Measurements from ENCODE around the gene IL31RA. TPM values are rescaled to one million over a fixed set of nuclear protein-coding genes. Genes with fewer than 3 reads are reported as not detected.

IL31RA gene
- polyA plus RNA-seq, 1 experiment = 1.9 TPM

DNA sequence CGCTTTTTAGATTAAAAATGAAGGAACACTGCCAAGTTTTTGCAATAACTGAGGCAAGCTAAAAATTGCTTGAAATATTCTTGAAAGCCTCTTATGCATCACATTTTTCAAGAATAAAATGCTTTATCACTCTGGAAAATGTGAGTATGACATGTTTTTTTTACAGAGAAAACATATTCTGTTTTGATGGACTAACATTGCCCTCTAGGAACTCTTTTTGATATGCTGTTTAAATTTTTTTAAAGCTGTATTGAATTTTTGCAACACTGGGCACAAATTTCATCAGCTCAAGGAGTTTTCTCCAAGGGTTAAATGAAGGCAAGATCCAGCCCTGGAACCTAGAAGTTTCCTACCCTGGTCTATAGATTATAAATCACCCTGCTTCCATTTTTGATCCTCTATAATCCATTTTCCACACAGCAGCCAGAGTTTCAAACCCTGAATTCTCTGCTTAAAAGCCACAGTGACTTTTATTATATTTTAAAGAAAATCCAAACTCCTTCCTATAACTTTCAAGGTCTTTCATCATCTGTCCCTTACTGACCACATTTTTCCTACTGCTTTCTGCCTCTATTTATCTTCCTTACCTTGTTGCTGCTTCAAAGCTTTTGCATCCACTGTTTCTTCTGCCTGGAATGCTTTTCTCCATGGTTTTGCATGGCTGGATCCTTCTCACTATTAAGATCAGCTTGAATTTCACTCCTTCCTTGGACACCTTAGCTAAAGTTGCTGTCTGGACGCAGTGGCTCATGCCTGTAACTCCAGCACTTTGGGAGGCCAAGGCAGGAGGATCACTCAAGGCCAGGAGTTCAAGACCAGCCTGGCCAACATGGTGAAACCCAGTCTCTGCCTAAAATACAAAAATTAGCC lies 60.9 kb downstream of the IL31RA start:
- Histone ChIP-seq H3K9me3 (ENCODE audit: control insufficient read depth, insufficient read depth, low read length) (no peaks in the 10 kb centered on the region), H3K27me3 (ENCODE audit: control insufficient read depth, insufficient read depth, low read length) (no peaks in the 10 kb centered on the region), H3K27ac (ENCODE audit: low read depth, low read length) (no peak overlapping the region), H3K4me3 (ENCODE audit: low read depth, low read length) (no peak overlapping the region)
- ChIA-PET POLR2A (interaction anchor here (0.7 kb wide), 1 partner anchor 96 kb away, joined by 5 read pairs; no protein-coding TSS in a partner anchor), CTCF (interaction anchor here (0.6 to 1.1 kb wide), 2 partner anchors 15 to 62 kb away, joined by 3 read pairs; no protein-coding TSS in a partner anchor)
- no peak for DNase-seq (ENCODE audit: low read depth, low spot score)
- TF ChIP-seq, protein P1, sequence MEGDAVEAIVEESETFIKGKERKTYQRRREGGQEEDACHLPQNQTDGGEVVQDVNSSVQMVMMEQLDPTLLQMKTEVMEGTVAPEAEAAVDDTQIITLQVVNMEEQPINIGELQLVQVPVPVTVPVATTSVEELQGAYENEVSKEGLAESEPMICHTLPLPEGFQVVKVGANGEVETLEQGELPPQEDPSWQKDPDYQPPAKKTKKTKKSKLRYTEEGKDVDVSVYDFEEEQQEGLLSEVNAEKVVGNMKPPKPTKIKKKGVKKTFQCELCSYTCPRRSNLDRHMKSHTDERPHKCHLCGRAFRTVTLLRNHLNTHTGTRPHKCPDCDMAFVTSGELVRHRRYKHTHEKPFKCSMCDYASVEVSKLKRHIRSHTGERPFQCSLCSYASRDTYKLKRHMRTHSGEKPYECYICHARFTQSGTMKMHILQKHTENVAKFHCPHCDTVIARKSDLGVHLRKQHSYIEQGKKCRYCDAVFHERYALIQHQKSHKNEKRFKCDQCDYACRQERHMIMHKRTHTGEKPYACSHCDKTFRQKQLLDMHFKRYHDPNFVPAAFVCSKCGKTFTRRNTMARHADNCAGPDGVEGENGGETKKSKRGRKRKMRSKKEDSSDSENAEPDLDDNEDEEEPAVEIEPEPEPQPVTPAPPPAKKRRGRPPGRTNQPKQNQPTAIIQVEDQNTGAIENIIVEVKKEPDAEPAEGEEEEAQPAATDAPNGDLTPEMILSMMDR (IDR thresholded peaks at IDR 0.05; ENCODE audit: low read depth, low read length) = no peak

GRCh38 chr5:55913466-55914413 lies 62.6 kb downstream of the IL31RA start:
- Histone ChIP-seq H3K9me3 (ENCODE audit: control insufficient read depth, insufficient read depth, low read length) (no peaks in the 10 kb centered on the region), H3K27ac (ENCODE audit: low read depth, low read length) (no peak overlapping the region), H3K27me3 (ENCODE audit: control insufficient read depth, insufficient read depth, low read length) (no peaks in the 10 kb centered on the region), H3K4me3 (ENCODE audit: low read depth, low read length) (no peak overlapping the region)
- POLR2A ChIA-PET = no interaction called here
- DNase-seq (ENCODE audit: low read depth, low spot score) = no peak
- TF ChIP-seq, protein P1 (IDR thresholded peaks at IDR 0.05; ENCODE audit: low read depth, low read length) = no peak
- CTCF ChIA-PET = no interaction called here

DNA sequence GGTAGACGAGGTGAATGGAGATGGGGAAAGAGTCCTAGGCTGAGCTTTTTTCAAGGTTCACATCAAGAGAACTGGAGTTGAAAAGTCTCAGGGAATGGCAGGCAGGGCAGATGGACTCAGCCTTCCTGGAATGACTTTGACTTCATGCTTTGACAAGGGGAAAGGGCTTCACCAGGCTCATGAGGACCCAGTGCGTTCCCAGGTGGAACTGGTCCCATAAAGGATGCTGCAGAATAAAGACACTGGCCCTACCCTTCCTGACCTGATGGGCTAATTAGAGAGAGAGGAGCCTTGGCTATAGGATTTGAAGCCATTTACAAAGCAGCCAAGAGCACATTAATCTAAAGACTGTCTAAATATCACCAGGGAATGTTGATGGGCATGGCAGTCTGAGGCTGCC lies 63.8 kb downstream of the IL31RA start:
- ChIA-PET CTCF (no interaction called here), POLR2A (no interaction called here)
- TF ChIP-seq, protein P1 (IDR thresholded peaks at IDR 0.05; ENCODE audit: low read depth, low read length) = no peak
- Histone ChIP-seq H3K27ac (ENCODE audit: low read depth, low read length) (no peak overlapping the region), H3K27me3 (ENCODE audit: control insufficient read depth, insufficient read depth, low read length) (no peaks in the 10 kb centered on the region), H3K9me3 (ENCODE audit: control insufficient read depth, insufficient read depth, low read length) (no peaks in the 10 kb centered on the region), H3K4me3 (ENCODE audit: low read depth, low read length) (no peak overlapping the region)
- DNase-seq (ENCODE audit: low read depth, low spot score) = no peak

GRCh38 chr5:55915783-55916182 lies 64.6 kb downstream of the IL31RA start:
- no peak overlapping the region for H3K27ac ChIP-seq (ENCODE audit: low read depth, low read length)
- ChIA-PET CTCF (interaction anchor here (1.4 kb wide), 1 partner anchor 20 kb away, joined by 7 read pairs; no protein-coding TSS in a partner anchor), POLR2A (no interaction called here)
- no peaks in the 10 kb centered on the region for H3K9me3 ChIP-seq (ENCODE audit: control insufficient read depth, insufficient read depth, low read length)
- TF ChIP-seq, protein P1 (IDR thresholded peaks at IDR 0.05; ENCODE audit: low read depth, low read length) = no peak
- DNase-seq (ENCODE audit: low read depth, low spot score) = no peak
- H3K27me3 ChIP-seq (ENCODE audit: control insufficient read depth, insufficient read depth, low read length) = no peaks in the 10 kb centered on the region
- H3K4me3 ChIP-seq (ENCODE audit: low read depth, low read length) = no peak overlapping the region

All from AG04450 (cell line).